Adrenal gland (tissue), 5 donors: Measurements from ENCODE around the gene LRRC9.

ENCODE experiments used
- CTCF ChIP-seq, 6 experiments: fragments of 450-650 bp in 4 of 6; fragments of 200-600 bp in 2 of 6; sonication (generic) in 1 of 6; IDR thresholded peaks; 1 replicate in 5 of 6; 2 replicates in 1 of 6; pipeline versions ENCODE4 v1.5.1 to v1.8.0; 2016 to 2021; ENCODE audit warnings: antibody characterized with exemption in 6 of 6, mild to moderate bottlenecking in 2 of 6, moderate library complexity in 1 of 6
- POLR2A ChIP-seq, 2 donors: fragments of 450-650 bp; IDR thresholded peaks; one replicate each; pipeline ENCODE4 v1.6.1; 2017; ENCODE audit warnings: antibody characterized with exemption in 2 of 2, mild to moderate bottlenecking in 2 of 2, moderate library complexity in 1 of 2
- donor health status: DM: no; HTN: no; CAD: no.

- TF ChIP-seq CTCF (IDR thresholded peaks at IDR 0.05), result no peak
- no peak for TF ChIP-seq POLR2A (IDR thresholded peaks at IDR 0.05)
These were observed 94.5 kb downstream of the LRRC9 start for GRCh38 chr14:60014402-60014801.
